LNCAP (cell line): ENCODE data around the gene INPP5A.

Experiments
- CTCF ChIP-seq: fragments of 450-650 bp; IDR thresholded peaks from 2 replicates; pipeline ENCODE4 v1.5.1; 2017; ENCODE audit warnings: mild to moderate bottlenecking

Gene INPP5A

GRCh38 chr10:132810807-132811700 lies 273.5 kb downstream of the INPP5A start:
- no peak for TF ChIP-seq CTCF

GRCh38 chr10:132811891-132812481 lies 274.4 kb downstream of the INPP5A start:
- no peak for TF ChIP-seq CTCF

GRCh38 chr10:132812520-132812919 lies 274.9 kb downstream of the INPP5A start:
- TF ChIP-seq CTCF = no peak

- no peak for TF ChIP-seq CTCF
Observed at GRCh38 chr10:132813001-132813401, 275.4 kb downstream of the INPP5A start.

GRCh38 chr10:132813560-132814468 lies 276.2 kb downstream of the INPP5A start:
- no peak for TF ChIP-seq CTCF

- TF ChIP-seq CTCF = no peak
Observed at GRCh38 chr10:132814469-132814856, 276.9 kb downstream of the INPP5A start.

- no peak for TF ChIP-seq CTCF
Observed at GRCh38 chr10:132815168-132815857, 277.7 kb downstream of the INPP5A start.
